Right atrium auricular region (tissue), 2 donors: Measurements from ENCODE around the gene PTGFRN. TPM values are rescaled to one million over a fixed set of nuclear protein-coding genes. Genes with fewer than 3 reads are reported as not detected.

Experiments used
- DNase-seq: peaks from one replicate; pipeline ENCODE4 v3.0.0-alpha.2; 2019; ENCODE audit warnings: low spot score
- H3K27ac ChIP-seq, 2 donors: fragments of 200-600 bp; sonication (generic); 1 replicate in 1 of 2; 2 replicates in 1 of 2; pipeline ENCODE4 v1.5.1; 2016 to 2019
- H3K27me3 ChIP-seq, 2 donors: fragments of 200-600 bp; sonication (generic); one replicate each; pipeline versions ENCODE4 v1.5.1 to v1.6.0; 2017 to 2019
- H3K36me3 ChIP-seq: fragments of 200-600 bp; sonication (generic); one replicate; pipeline ENCODE4 v1.5.1; 2016
- H3K4me1 ChIP-seq, 2 donors: fragments of 200-600 bp; sonication (generic); one replicate each; pipeline versions ENCODE4 v1.5.1 to v1.6.0; 2017 to 2019
- H3K4me3 ChIP-seq, 2 donors: fragments of 200-600 bp; sonication (generic); 1 replicate in 1 of 2; 2 replicates in 1 of 2; pipeline ENCODE4 v1.5.1; 2017 to 2019; ENCODE audit warnings: mild to moderate bottlenecking in 1 of 2, moderate library complexity in 1 of 2
- H3K9me3 ChIP-seq, 2 donors: fragments of 200-600 bp; sonication (generic); one replicate each; pipeline ENCODE4 v1.5.1; 2019
- CTCF ChIP-seq, 2 donors: fragments of 200-600 bp; sonication (generic); IDR thresholded peaks; one replicate each; pipeline ENCODE4 v1.5.1; 2019; ENCODE audit warnings: antibody characterized with exemption in 2 of 2
- total RNA-seq, 2 donors: library from RNA; depleted of rRNA; stranded (reverse); fragments of >200 nt; gene quantifications; one replicate each; pipeline ENCODE4 v1.1.0, GENCODE V29; 2016

Gene PTGFRN
- total RNA-seq, 2 donors from 2014 or later: 129 to 141 TPM

GRCh38 chr1:117030271-117030877, 120.7 kb downstream of the PTGFRN start:
- no peak overlapping the region for H3K4me3 ChIP-seq
- no peak for TF ChIP-seq CTCF (IDR thresholded peaks at IDR 0.05)
- H3K27ac ChIP-seq: no peak overlapping the region
- no peaks in the 10 kb centered on the region for H3K9me3 ChIP-seq
- no peaks in the 10 kb centered on the region for H3K27me3 ChIP-seq
- H3K36me3 ChIP-seq: no peaks in the 10 kb centered on the region
- DNase-seq: no peak
- peaks cover 0 to 15% of the 10 kb centered on the region in 2 donors for H3K4me1 ChIP-seq

GRCh38 chr1:117032266-117032665, 122.5 kb downstream of the PTGFRN start:
- Histone ChIP-seq H3K27me3 (no peaks in the 10 kb centered on the region), H3K36me3 (no peaks in the 10 kb centered on the region), H3K4me3 (no peak overlapping the region), H3K27ac (no peak overlapping the region), H3K4me1 (no peaks in the 10 kb centered on the region), H3K9me3 (no peaks in the 10 kb centered on the region)
- no peak for TF ChIP-seq CTCF (IDR thresholded peaks at IDR 0.05)
- no peak for DNase-seq

- Histone ChIP-seq H3K27me3 (no peaks in the 10 kb centered on the region), H3K4me3 (no peak overlapping the region), H3K9me3 (no peaks in the 10 kb centered on the region), H3K4me1 (no peaks in the 10 kb centered on the region), H3K27ac (no peak overlapping the region), H3K36me3 (no peaks in the 10 kb centered on the region)
- DNase-seq: no peak
- no peak for TF ChIP-seq CTCF (IDR thresholded peaks at IDR 0.05)
These were observed 123.2 kb downstream of the PTGFRN start for GRCh38 chr1:117032681-117033539.

GRCh38 chr1:117033772-117034171, 124.1 kb downstream of the PTGFRN start:
- H3K27ac ChIP-seq: no peak overlapping the region
- DNase-seq: no peak
- TF ChIP-seq CTCF (IDR thresholded peaks at IDR 0.05): no peak

GRCh38 chr1:117034791-117035290, 125.1 kb downstream of the PTGFRN start:
- no peaks in the 10 kb centered on the region for H3K27me3 ChIP-seq
- no peaks in the 10 kb centered on the region for H3K4me1 ChIP-seq
- DNase-seq: no peak
- H3K27ac ChIP-seq: no peak overlapping the region
- H3K36me3 ChIP-seq: no peaks in the 10 kb centered on the region
- no peak for TF ChIP-seq CTCF (IDR thresholded peaks at IDR 0.05)
- H3K4me3 ChIP-seq: no peak overlapping the region
- H3K9me3 ChIP-seq: no peaks in the 10 kb centered on the region

More at GRCh38 chr1:117033772-117034171, 124.1 kb downstream of the PTGFRN start:
- no peak overlapping the region for H3K4me3 ChIP-seq
- H3K36me3 ChIP-seq: no peaks in the 10 kb centered on the region
- H3K4me1 ChIP-seq: no peaks in the 10 kb centered on the region
- H3K9me3 ChIP-seq: no peaks in the 10 kb centered on the region
- H3K27me3 ChIP-seq: no peaks in the 10 kb centered on the region
